H1 (cell line): ENCODE results near the gene MKX. TPM values are rescaled to one million over a fixed set of nuclear protein-coding genes. Genes with fewer than 3 reads are reported as not detected.

Source experiments
- CTCF ChIA-PET: fragments of 300-600 bp; sonication (Branson Sonifier 250); formaldehyde crosslinking; loops from one replicate; lab custom pipeline; 2021; ENCODE audit not compliant: partially characterized antibody; lab: Charles Lee
- POLR2A ChIA-PET: fragments of 300-600 bp; sonication (Branson Sonifier 250); formaldehyde crosslinking; loops from one replicate; lab custom pipeline; 2021; ENCODE audit warnings: inconsistent platforms; ENCODE audit not compliant: partially characterized antibody; lab: Charles Lee
- DNase-seq, 2 experiments: peaks; one replicate each; pipeline versions ENCODE4 v3.0.0 to v3.0.0-alpha.2; 2010 to 2022; ENCODE audit warnings: low spot score in 2 of 2, low read depth in 1 of 2, mixed read lengths in 1 of 2
- FAIRE-seq: peaks from 2 replicates; lab custom pipeline; 2011; peaks lifted over from hg19 to GRCh38; lab: Jason Lieb, UNC
- H2AFZ ChIP-seq: 2 replicates; pipeline ENCODE4 v1.8.1; 2012; ENCODE audit warnings: low read length, inconsistent platforms
- H2AK5ac ChIP-seq: 2 replicates; pipeline ENCODE4 v1.6.1; 2013; ENCODE audit warnings: low read depth, low read length
- H2BK120ac ChIP-seq: replicated peaks from 2 replicates; pipeline ENCODE3; 2013; ENCODE audit warnings: low read depth, low read length, inconsistent platforms
- H2BK12ac ChIP-seq: 2 replicates; pipeline ENCODE4 v1.6.1; 2013; ENCODE audit warnings: low read depth, low read length
- H2BK15ac ChIP-seq: 2 replicates; pipeline ENCODE4 v1.6.1; 2013; ENCODE audit warnings: low read length
- H2BK20ac ChIP-seq: 2 replicates; pipeline ENCODE4 v1.6.1; 2013; ENCODE audit warnings: low read length
- H2BK5ac ChIP-seq: 2 replicates; pipeline ENCODE4 v1.6.1; 2013; ENCODE audit warnings: low read depth, low read length
- H3K14ac ChIP-seq: 2 replicates; pipeline ENCODE4 v1.6.1; 2013; ENCODE audit warnings: inconsistent platforms; ENCODE audit not compliant: insufficient read length
- H3K18ac ChIP-seq: 2 replicates; pipeline ENCODE4 v1.6.1; 2013; ENCODE audit warnings: low read length; ENCODE audit errors: extremely low read depth
- H3K23ac ChIP-seq: 2 replicates; pipeline ENCODE4 v1.6.1; 2013; ENCODE audit warnings: inconsistent platforms; ENCODE audit not compliant: insufficient read length
- H3K23me2 ChIP-seq: 2 replicates; pipeline ENCODE4 v1.6.1; 2013; ENCODE audit warnings: low read depth, low read length
- H3K27ac ChIP-seq: 2 replicates; pipeline ENCODE4 v1.6.1; 2011; ENCODE audit warnings: low read depth, low read length, inconsistent platforms
- H3K27me3 ChIP-seq, 4 experiments: replicated peaks in 1 of 4; 1 replicate in 1 of 4; 2 replicates in 3 of 4; pipeline versions ENCODE4 v1.6.1 to v1.8.1; 2011 to 2013; ENCODE audit warnings: low read length in 3 of 4, mild to moderate bottlenecking in 3 of 4, inconsistent platforms in 2 of 4, mixed read lengths in 2 of 4, moderate library complexity in 1 of 4; ENCODE audit not compliant: control insufficient read depth in 3 of 4, insufficient read depth in 3 of 4; ENCODE audit errors: extremely low read depth in 1 of 4
- H3K36me3 ChIP-seq, 4 experiments: 2 replicates each; pipeline versions ENCODE4 v1.6.1 to v1.8.1; 2011 to 2013; ENCODE audit warnings: mild to moderate bottlenecking in 4 of 4, low read length in 3 of 4, moderate library complexity in 2 of 4, control low read depth in 1 of 4, inconsistent platforms in 1 of 4; ENCODE audit not compliant: insufficient read depth in 4 of 4, control insufficient read depth in 2 of 4
- H3K4ac ChIP-seq: replicated peaks from 2 replicates; pipeline ENCODE3; 2013; ENCODE audit warnings: low read length, low read depth, mixed read lengths, inconsistent platforms; ENCODE audit not compliant: insufficient read length
- H3K4me1 ChIP-seq, 4 experiments: replicated peaks in 1 of 4; 1 replicate in 1 of 4; 2 replicates in 3 of 4; pipeline versions ENCODE4 v1.6.1 to v1.8.1; 2011 to 2013; ENCODE audit warnings: low read length in 3 of 4, inconsistent platforms in 2 of 4, mixed read lengths in 1 of 4; ENCODE audit not compliant: insufficient read depth in 4 of 4, control insufficient read depth in 3 of 4
- H3K4me2 ChIP-seq, 2 experiments: 2 replicates each; pipeline versions ENCODE4 v1.6.1 to v1.8.1; 2011 to 2013; ENCODE audit warnings: low read depth in 2 of 2, low read length in 2 of 2, control low read depth in 1 of 2, inconsistent platforms in 1 of 2, mild to moderate bottlenecking in 1 of 2; ENCODE audit not compliant: insufficient read depth in 1 of 2
- H3K4me3 ChIP-seq, 4 experiments: fragments of 200-600, 300-600 bp in 1 of 4; sonication (generic), shearing (Covaris generic), sonication (Bioruptor Twin) in 1 of 4; 2 replicates each; pipeline versions ENCODE4 v1.5.1 to v1.8.1; 2011 to 2016; ENCODE audit warnings: low read length in 4 of 4, low read depth in 3 of 4, control low read depth in 2 of 4, inconsistent platforms in 2 of 4, mild to moderate bottlenecking in 2 of 4, mixed read lengths in 1 of 4, moderate library complexity in 1 of 4; ENCODE audit not compliant: insufficient read depth in 2 of 4; ENCODE audit errors: extremely low read depth in 1 of 4
- H3K56ac ChIP-seq: replicated peaks from 2 replicates; pipeline ENCODE3; 2013; ENCODE audit warnings: low read depth, mild to moderate bottlenecking, mixed read lengths, low read length, inconsistent platforms; ENCODE audit not compliant: insufficient read length
- H3K79me1 ChIP-seq: 2 replicates; pipeline ENCODE4 v1.6.1; 2013; ENCODE audit warnings: low read depth, low read length, control low read depth
- H3K79me2 ChIP-seq, 2 experiments: 2 replicates each; pipeline versions ENCODE4 v1.6.1 to v1.8.1; 2012 to 2013; ENCODE audit warnings: low read length in 2 of 2, mild to moderate bottlenecking in 2 of 2, inconsistent platforms in 1 of 2; ENCODE audit not compliant: insufficient read depth in 2 of 2, control insufficient read depth in 1 of 2
- H3K9ac ChIP-seq, 4 experiments: replicated peaks in 1 of 4; 1 replicate in 1 of 4; 2 replicates in 3 of 4; pipeline versions ENCODE4 v1.6.1 to v1.8.1; 2011 to 2013; ENCODE audit warnings: low read depth in 3 of 4, low read length in 3 of 4, control low read depth in 2 of 4, mild to moderate bottlenecking in 2 of 4, moderate library complexity in 2 of 4, inconsistent platforms in 1 of 4; ENCODE audit errors: extremely low read depth in 1 of 4
- H3K9me3 ChIP-seq, 2 experiments: 2 replicates each; pipeline versions ENCODE4 v1.6.1 to v1.8.1; 2012 to 2013; ENCODE audit warnings: mild to moderate bottlenecking in 2 of 2, moderate library complexity in 2 of 2, control low read depth in 1 of 2, inconsistent platforms in 1 of 2, low read depth in 1 of 2, low read length in 1 of 2, mixed read lengths in 1 of 2; ENCODE audit not compliant: insufficient read depth in 2 of 2
- H4K20me1 ChIP-seq, 2 experiments: replicated peaks in 1 of 2; 2 replicates each; pipeline versions ENCODE3 to v1.8.1; 2011 to 2013; ENCODE audit warnings: inconsistent platforms in 2 of 2, low read length in 2 of 2, mild to moderate bottlenecking in 1 of 2; ENCODE audit not compliant: insufficient read depth in 2 of 2, control insufficient read depth in 1 of 2
- H4K5ac ChIP-seq: 2 replicates; pipeline ENCODE4 v1.6.1; 2013; ENCODE audit warnings: low read length, low read depth, mixed read lengths, inconsistent platforms; ENCODE audit not compliant: insufficient read length
- H4K8ac ChIP-seq: 2 replicates; pipeline ENCODE4 v1.8.0; 2013; ENCODE audit warnings: mild to moderate bottlenecking, moderate library complexity, low read length, inconsistent platforms; ENCODE audit not compliant: insufficient read depth; ENCODE audit errors: extremely low read depth
- H4K91ac ChIP-seq: replicated peaks from 2 replicates; pipeline ENCODE3; 2013; ENCODE audit warnings: low read length, mixed read lengths, inconsistent platforms; ENCODE audit not compliant: insufficient read length
- CBX8 ChIP-seq: fragments of 300-800, 300-1000 bp; sonication (generic); IDR thresholded peaks from 2 replicates; pipeline ENCODE4 v1.7.1; 2016; ENCODE audit warnings: low read depth, low read length, borderline replicate concordance
- CREB1 ChIP-seq: IDR thresholded peaks from 2 replicates; pipeline ENCODE4 v1.6.1; 2012; ENCODE audit warnings: inconsistent platforms
- FOSL1 ChIP-seq: IDR thresholded peaks from 2 replicates; pipeline ENCODE4 v1.6.1; 2011; ENCODE audit warnings: mild to moderate bottlenecking, low read depth, low read length, moderate library complexity; ENCODE audit not compliant: insufficient read depth
- GTF2F1 ChIP-seq: IDR thresholded peaks from 2 replicates; pipeline ENCODE4 v1.6.1; 2012; ENCODE audit warnings: low read depth, low read length, improper control_type of control experiment, borderline replicate concordance
- RBBP5 ChIP-seq: IDR thresholded peaks from 2 replicates; pipeline ENCODE4 v1.7.1; 2012; ENCODE audit warnings: low read depth, mild to moderate bottlenecking, inconsistent platforms, low read length, moderate library complexity, borderline replicate concordance
- SAP30 ChIP-seq: fragments of 300-600 bp; sonication (generic); IDR thresholded peaks from 2 replicates; pipeline ENCODE4 v1.7.1; 2012; ENCODE audit warnings: low read length, moderate library complexity, mild to moderate bottlenecking, inconsistent platforms; ENCODE audit not compliant: insufficient read depth, insufficient replicate concordance
- SRF ChIP-seq: IDR thresholded peaks from 2 replicates; pipeline ENCODE4 v1.6.1; 2011; ENCODE audit warnings: mild to moderate bottlenecking, low read depth, low read length, moderate library complexity
- TCF12 ChIP-seq: IDR thresholded peaks from 2 replicates; pipeline ENCODE4 v1.6.1; 2011; ENCODE audit warnings: low read depth, mild to moderate bottlenecking, low read length
- TEAD4 ChIP-seq: IDR thresholded peaks from 2 replicates; pipeline ENCODE4 v1.6.1; 2012; ENCODE audit warnings: low read depth, low read length, inconsistent platforms, mixed read lengths
- YY1 ChIP-seq: IDR thresholded peaks from 2 replicates; pipeline ENCODE4 v1.6.1; 2011; ENCODE audit warnings: low read depth, mild to moderate bottlenecking, low read length
- ZNF274 ChIP-seq: IDR thresholded peaks from 2 replicates; pipeline ENCODE4 v1.7.0; 2012; ENCODE audit warnings: low read length, borderline replicate concordance; ENCODE audit errors: extremely low read depth
- WGBS, 2 experiments: shearing (Covaris generic) in 1 of 2; methylation state at CpG; one replicate each; pipeline versions ENCODE4 v1.1.6 to v1.1.7; 2013 to 2015; ENCODE audit warnings: low lambda C conversion rate in 2 of 2, mixed read lengths in 2 of 2, inconsistent platforms in 1 of 2, low coverage in 1 of 2, missing lambda C conversion rate in 1 of 2; ENCODE audit not compliant: insufficient replicate concordance in 2 of 2, insufficient coverage in 1 of 2, insufficient read length in 1 of 2; ENCODE audit errors: extremely low coverage in 1 of 2, missing lambda C conversion rate in 1 of 2; 5-methylcytosine and 5-hydroxymethylcytosine counted together
- polyA plus RNA-seq, 7 experiments: library from polyadenylated mRNA; depleted of rRNA in 3 of 7; stranded (reverse) in 5 of 7; unstranded in 2 of 7; fragments of >200 nt in 5 of 7; fragments of 200-250 nt in 2 of 7; gene quantifications; 1 replicate in 5 of 7; 2 replicates in 1 of 7; 4 replicates in 1 of 7; pipeline versions ENCODE4 v1.2.1 to v1.2.3, GENCODE V29; 2011 to 2013; ENCODE audit warnings: missing spikeins in 2 of 7, mixed read lengths in 2 of 7
- total RNA-seq: library from RNA; stranded (reverse); fragmentation: NEBNext Ultra II Directional; extraction: Animal tissue kit (Norgen Biotek cat#: 25700); gene quantifications from 2 replicates; pipeline ENCODE4 v1.2.1, GENCODE V29; 2021

The MKX gene
- total and polyA plus RNA-seq, 2 of the 8 experiments (the other 6 are each of a cell fraction or from before 2014, with no cell fraction given) = 0.21 to 1.3 TPM

- H4K5ac ChIP-seq = no peak overlapping the region
- POLR2A ChIA-PET = no interaction called here
- TF ChIP-seq TEAD4 = no peak
- TF ChIP-seq TCF12 = no peak
- TF ChIP-seq CREB1 = no peak
- no peak for TF ChIP-seq YY1
- no peak for TF ChIP-seq CBX8
- no peak for TF ChIP-seq ZNF274
- TF ChIP-seq SAP30 = no peak
- TF ChIP-seq FOSL1 = no peak
- TF ChIP-seq GTF2F1 = no peak
- no peak for TF ChIP-seq RBBP5
- no peak for TF ChIP-seq SRF
- H3K79me2 ChIP-seq = no peaks in the 10 kb centered on the region
- no peaks in the 10 kb centered on the region for H3K36me3 ChIP-seq
- FAIRE-seq = no peak
- H3K4me3 ChIP-seq = no peak overlapping the region
- no peak overlapping the region for H3K14ac ChIP-seq
- H3K79me1 ChIP-seq = no peaks in the 10 kb centered on the region
- no peak overlapping the region for H3K18ac ChIP-seq
- WGBS, 2 experiments = 91% methylated on average over 4 of the region's 4 CpGs; no CpG with 5 or more reads in 1 of the 2 experiments
- no peak overlapping the region for H2BK5ac ChIP-seq
- H2AFZ ChIP-seq = peak overlapping the region; percentile 17; the same call in 1 of the 2 replicates
- no peak overlapping the region for H2AK5ac ChIP-seq
- H3K9ac ChIP-seq = no peak overlapping the region
- H3K4ac ChIP-seq = no peak overlapping the region
- no peak overlapping the region for H4K8ac ChIP-seq
- H4K91ac ChIP-seq = no peak overlapping the region
- no peaks in the 10 kb centered on the region for H3K4me1 ChIP-seq
- H2BK15ac ChIP-seq = no peak overlapping the region
- no peaks in the 10 kb centered on the region for H4K20me1 ChIP-seq
- no peak overlapping the region for H3K56ac ChIP-seq
- no peak overlapping the region for H2BK20ac ChIP-seq
- no peak overlapping the region for H3K27ac ChIP-seq
- H3K27me3 ChIP-seq = no peaks in the 10 kb centered on the region
- no peak for DNase-seq
- H2BK12ac ChIP-seq = no peak overlapping the region
- no peaks in the 10 kb centered on the region for H3K23me2 ChIP-seq
- no peak overlapping the region for H3K4me2 ChIP-seq
- H2BK120ac ChIP-seq = no peak overlapping the region
- no peaks in the 10 kb centered on the region for H3K9me3 ChIP-seq
- CTCF ChIA-PET = interaction anchor here (0.5 to 0.7 kb wide), 2 partner anchors 53 to 225 kb away, joined by 3 read pairs; no protein-coding TSS in a partner anchor
- no peak overlapping the region for H3K23ac ChIP-seq
These were observed 73.8 kb downstream of the MKX start for GRCh38 chr10:27671821-27672220.
